Psoas muscle (tissue), 8 donors: ENCODE results near the gene SCO2. TPM values are rescaled to one million over a fixed set of nuclear protein-coding genes. Genes with fewer than 3 reads are reported as not detected.

Experiments used
- ATAC-seq, 4 donors: fragments of 200-7000 bp; cut with Tn5 transposase; one replicate each; pipeline ENCODE4 v1.9.1; 2020; ENCODE audit warnings: moderate library complexity in 3 of 4, mild to moderate bottlenecking in 2 of 4
- DNase-seq, 2 donors: peaks; one replicate each; pipeline ENCODE4 v3.0.0-alpha.2; 2020
- H3K27ac ChIP-seq: fragments of 200-600 bp; one replicate; pipeline ENCODE4 v1.8.0; 2022
- H3K27me3 ChIP-seq, 3 donors: fragments of 200-600 bp in 1 of 3; one replicate each; pipeline versions ENCODE4 v1.6.1 to v1.8.0; 2013 to 2022; ENCODE audit warnings: low read length in 2 of 3, mild to moderate bottlenecking in 2 of 3, moderate library complexity in 1 of 3; ENCODE audit not compliant: insufficient read depth in 3 of 3
- H3K36me3 ChIP-seq, 2 donors: fragments of 200-600 bp in 1 of 2; one replicate each; pipeline versions ENCODE4 v1.6.1 to v1.8.0; 2013 to 2022; ENCODE audit warnings: low read depth in 1 of 2, mild to moderate bottlenecking in 1 of 2, moderate library complexity in 1 of 2; ENCODE audit not compliant: insufficient read depth in 1 of 2
- H3K4me1 ChIP-seq: fragments of 200-600 bp; one replicate; pipeline ENCODE4 v1.8.0; 2022
- H3K4me3 ChIP-seq: fragments of 200-600 bp; one replicate; pipeline ENCODE4 v1.8.0; 2022; ENCODE audit warnings: mild to moderate bottlenecking
- H3K9me3 ChIP-seq: fragments of 200-600 bp; one replicate; pipeline ENCODE4 v1.8.0; 2022
- WGBS, 3 donors: extraction: QIAGEN DNeasy Blood & Tissue Kit; methylation state at CpG; one replicate each; pipeline versions ENCODE4 v1.1.6 to v1.1.7; 2013; 5-methylcytosine and 5-hydroxymethylcytosine counted together
- intact Hi-C, 2 donors: fragments of 100-400 bp; cut with DNase I; formaldehyde crosslinking; loops; one replicate each; pipeline versions ENCODE4 v1.11.0 to v1.14.2; 2022
- polyA plus RNA-seq, 3 donors: library from polyadenylated mRNA; stranded (reverse); fragments of 200-250 nt; gene quantifications; one replicate each; pipeline ENCODE4 v1.2.3, GENCODE V29; 2013
- total RNA-seq, 4 donors: library from RNA; stranded (reverse); fragmentation: NEBNext Ultra II Directional in 2 of 4; extraction: Animal tissue kit (Norgen Biotek cat#: 25700) in 2 of 4; gene quantifications; one replicate each; pipeline versions ENCODE4 v1.2.1 to v1.2.4, GENCODE V29; 2021 to 2023
- TF ChIP-seq, protein P1 (sequence below): fragments of 200-600 bp; IDR thresholded peaks from one replicate; pipeline ENCODE4 v1.8.0; 2022; ENCODE audit warnings: antibody characterized with exemption
- donor health status: healthy with polysubstance abuse.
- donor health status: DM: no; HTN: no; CAD: no; lungs with moderate emphysema.
- donor health status: Bipolar disorder and iron deficiency.
- donor health status: healthy.
- donor health status: DM: yes; HTN: yes; CAD: no.
- donor health status: DM: no; HTN: no; CAD: no.
- donor health status: DM: no; HTN: no; CAD: no.
- donor health status: DM: yes; HTN: yes; CAD: no.

Gene SCO2
- total and polyA plus RNA-seq, 7 donors: 0.97 to 1.00 (median 0.99) TPM; not detected in 4

DNA sequence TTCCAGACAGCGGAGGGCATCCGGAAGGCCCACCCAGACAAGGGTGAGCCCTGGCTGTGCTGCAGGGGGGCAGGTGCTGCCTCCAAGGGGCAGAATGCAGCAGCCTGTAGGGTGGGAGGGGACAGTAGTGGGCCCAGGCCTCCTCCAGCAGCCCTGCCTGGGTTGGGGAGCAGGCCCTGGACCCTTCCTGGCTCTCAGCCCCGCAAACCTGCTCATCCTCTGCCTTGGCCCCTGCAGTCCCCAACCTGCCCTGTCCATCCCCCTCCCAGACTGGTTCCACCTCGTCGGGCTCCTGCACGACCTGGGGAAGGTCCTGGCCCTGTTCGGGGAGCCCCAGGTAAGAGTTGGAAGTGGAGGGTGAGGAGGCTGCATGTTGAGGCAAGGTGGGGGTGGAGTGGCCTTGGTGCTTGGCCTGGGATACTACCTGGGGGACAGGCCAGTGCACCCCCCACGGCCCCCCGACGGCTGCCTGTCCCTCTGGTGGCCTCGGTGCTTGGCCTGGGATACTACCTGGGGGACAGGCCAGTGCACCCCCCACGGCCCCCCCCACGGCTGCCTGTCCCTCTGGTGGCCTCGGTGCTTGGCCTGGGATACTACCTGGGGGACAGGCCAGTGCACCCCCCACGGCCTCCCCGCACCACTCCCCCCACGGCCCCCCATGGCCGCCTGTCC, 37.3 kb downstream of the SCO2 start:
- Histone ChIP-seq H3K27me3 (peaks cover 0 to 25% (median 2%) of the 10 kb centered on the region in 3 donors), H3K4me3 (no peak overlapping the region), H3K36me3 (no peaks in the 10 kb centered on the region), H3K27ac (no peak overlapping the region), H3K4me1 (no peaks in the 10 kb centered on the region), H3K9me3 (no peaks in the 10 kb centered on the region)
- no peak for ATAC-seq
- intact Hi-C loops: no loop called here
- TF ChIP-seq, protein P1, sequence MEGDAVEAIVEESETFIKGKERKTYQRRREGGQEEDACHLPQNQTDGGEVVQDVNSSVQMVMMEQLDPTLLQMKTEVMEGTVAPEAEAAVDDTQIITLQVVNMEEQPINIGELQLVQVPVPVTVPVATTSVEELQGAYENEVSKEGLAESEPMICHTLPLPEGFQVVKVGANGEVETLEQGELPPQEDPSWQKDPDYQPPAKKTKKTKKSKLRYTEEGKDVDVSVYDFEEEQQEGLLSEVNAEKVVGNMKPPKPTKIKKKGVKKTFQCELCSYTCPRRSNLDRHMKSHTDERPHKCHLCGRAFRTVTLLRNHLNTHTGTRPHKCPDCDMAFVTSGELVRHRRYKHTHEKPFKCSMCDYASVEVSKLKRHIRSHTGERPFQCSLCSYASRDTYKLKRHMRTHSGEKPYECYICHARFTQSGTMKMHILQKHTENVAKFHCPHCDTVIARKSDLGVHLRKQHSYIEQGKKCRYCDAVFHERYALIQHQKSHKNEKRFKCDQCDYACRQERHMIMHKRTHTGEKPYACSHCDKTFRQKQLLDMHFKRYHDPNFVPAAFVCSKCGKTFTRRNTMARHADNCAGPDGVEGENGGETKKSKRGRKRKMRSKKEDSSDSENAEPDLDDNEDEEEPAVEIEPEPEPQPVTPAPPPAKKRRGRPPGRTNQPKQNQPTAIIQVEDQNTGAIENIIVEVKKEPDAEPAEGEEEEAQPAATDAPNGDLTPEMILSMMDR: no peak
- no peak for DNase-seq
- 74 to 80% (median 75%) methylated on average over 11 to 18 of the region's 18 CpGs for WGBS, 3 donors

DNA sequence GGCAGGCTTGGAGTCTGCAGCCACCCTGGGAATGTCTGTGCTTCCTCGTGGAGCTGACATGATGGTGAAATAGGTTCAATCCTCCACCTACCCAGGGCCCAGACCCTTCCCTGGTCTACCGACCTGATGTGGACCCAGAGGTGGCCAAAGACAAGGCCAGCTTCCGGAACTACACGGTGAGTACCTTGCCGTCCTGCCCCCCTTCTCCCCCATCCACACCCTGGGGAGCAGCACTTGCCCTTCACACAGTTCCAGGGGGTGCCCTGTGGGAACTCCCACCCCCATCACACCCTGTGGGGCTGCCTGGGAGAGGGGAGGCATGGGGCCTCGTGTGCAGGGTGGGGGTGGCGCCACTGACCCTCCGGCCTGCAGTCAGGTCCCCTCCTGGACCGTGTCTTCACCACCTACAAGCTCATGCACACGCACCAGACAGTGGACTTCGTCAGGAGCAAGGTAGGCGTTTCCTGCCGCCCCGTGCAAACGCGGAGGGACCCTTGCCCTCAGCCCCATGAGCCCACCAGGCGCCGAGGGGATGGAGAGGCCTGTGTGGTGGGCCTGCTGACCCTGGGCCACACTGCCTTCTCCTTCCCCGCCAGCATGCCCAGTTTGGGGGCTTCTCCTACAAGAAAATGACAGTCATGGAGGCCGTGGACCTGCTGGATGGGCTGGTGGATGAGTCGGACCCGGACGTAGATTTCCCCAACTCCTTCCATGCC, 38.0 kb downstream of the SCO2 start:
- ATAC-seq (peak in 1 of 4 donors; percentile 15), DNase-seq (no peak)
- Histone ChIP-seq H3K36me3 (no peaks in the 10 kb centered on the region), H3K4me3 (no peak overlapping the region), H3K4me1 (no peaks in the 10 kb centered on the region), H3K9me3 (no peaks in the 10 kb centered on the region), H3K27ac (no peak overlapping the region), H3K27me3 (peaks cover 0 to 32% (median 4%) of the 10 kb centered on the region in 3 donors)
- intact Hi-C loops: no loop called here
- WGBS, 3 donors: 78 to 84% (median 80%) methylated on average over 23 of the region's 23 CpGs
- TF ChIP-seq, protein P1: no peak

DNA sequence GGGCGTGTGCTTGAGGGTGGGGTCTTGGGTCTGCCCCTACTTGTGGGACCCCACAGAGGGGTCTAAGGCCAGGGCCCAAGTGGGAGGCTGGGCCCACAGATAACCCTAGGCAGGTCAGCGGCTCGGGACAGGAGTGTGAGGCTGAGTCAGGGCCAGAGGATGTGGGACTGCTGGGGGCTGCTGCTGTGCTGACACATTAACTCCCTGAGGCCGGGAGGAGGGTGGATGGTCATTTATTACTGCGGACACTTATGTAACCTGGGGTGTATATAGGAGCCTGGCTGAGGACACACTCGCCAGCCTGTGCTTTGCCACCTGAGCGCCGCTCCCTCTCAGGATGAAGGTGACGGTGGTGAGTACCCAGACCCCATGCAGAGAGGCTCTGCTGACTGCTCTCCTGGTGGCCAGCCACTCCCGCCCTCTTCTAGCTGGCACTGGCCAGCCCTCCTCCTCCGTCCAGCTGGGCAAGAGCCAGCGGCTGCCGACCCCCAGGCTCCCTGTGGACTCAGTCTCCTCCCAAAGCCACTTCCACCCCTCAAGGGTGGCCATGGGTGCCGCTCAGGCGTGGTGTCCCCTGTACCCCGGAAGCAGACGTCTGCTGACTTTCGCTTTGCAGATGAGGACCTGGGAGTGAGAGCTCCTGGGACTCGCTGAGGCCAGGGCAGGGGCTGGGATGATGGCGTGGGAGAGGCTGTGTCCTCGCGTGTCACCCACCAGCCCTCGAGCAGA, 38.7 kb downstream of the SCO2 start, which contains the start of gene MIOX:
MIOX (plus strand) TSS at position 299 of the 729 bp plus-strand sequence; CDS start at position 338, 39 bp downstream.
- intact Hi-C loops: no loop called here
- Histone ChIP-seq H3K9me3 (no peaks in the 10 kb centered on the region), H3K4me1 (no peaks in the 10 kb centered on the region), H3K4me3 (no peak within 1 kb of the TSS), H3K27ac (no peak within 1 kb of the TSS), H3K27me3 (peaks cover 0 to 40% (median 10%) of the 10 kb centered on the region in 3 donors), H3K36me3 (no peaks in the 10 kb centered on the region)
- WGBS, 3 donors: 68 to 71% (median 69%) methylated on average over 23 of the region's 23 CpGs
- ATAC-seq (no peak), DNase-seq (no peak)
- TF ChIP-seq, protein P1: no peak

DNA sequence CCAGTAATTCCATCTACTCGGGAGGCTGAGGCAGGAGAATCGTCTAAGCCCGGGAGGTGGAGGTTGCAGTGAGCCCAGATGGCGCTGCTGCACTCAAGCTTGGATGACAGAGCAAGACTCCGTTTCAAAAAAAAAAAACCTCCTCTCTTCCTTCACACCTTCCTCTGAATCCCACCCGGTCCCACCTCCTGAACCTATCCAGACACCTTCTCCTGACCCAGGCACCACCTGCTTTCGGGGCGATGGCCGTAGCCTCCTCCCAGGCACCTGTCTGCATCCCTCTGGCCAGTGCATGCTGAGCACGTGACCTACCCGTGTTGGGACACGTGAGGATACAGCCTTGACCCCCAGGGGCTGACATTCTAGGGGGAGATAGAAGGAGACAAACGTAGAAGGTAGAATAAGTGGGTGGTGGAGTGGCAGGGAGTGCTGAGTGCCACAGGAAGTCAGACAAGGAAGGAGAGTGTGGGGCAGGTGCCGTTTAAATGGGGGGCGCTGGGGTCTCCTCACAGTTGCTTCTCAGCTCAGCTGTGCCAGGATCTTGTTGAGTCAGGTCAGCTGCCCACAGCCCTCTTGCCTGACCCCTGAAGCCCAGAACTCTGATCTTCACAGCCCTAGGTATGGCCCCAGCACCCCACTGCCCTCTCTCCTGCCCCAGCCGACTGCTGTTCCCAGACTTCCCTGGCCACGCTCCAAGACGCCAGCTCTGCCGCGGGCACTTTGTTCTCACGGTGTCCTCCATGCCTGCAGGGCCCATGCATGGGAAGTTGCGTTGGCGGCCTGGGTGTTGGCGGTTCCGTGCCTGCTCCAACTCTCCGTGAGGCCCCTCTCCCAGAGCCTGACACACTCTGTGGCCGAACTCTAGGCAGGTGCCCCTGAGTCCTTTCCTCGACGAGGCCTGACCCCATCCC, 39.9 kb downstream of the SCO2 start:
- no peak for DNase-seq
- Histone ChIP-seq H3K36me3 (no peaks in the 10 kb centered on the region), H3K9me3 (no peaks in the 10 kb centered on the region), H3K4me3 (no peak overlapping the region), H3K27ac (no peak overlapping the region), H3K27me3 (peaks cover 0 to 52% (median 19%) of the 10 kb centered on the region in 3 donors), H3K4me1 (peaks cover 4% of the 10 kb centered on the region)
- ATAC-seq: no peak
- 54 to 64% (median 55%) methylated on average over 29 of the region's 29 CpGs for WGBS, 3 donors
- intact Hi-C loops: no loop called here
- TF ChIP-seq, protein P1: no peak
